ENCODE measurements around the gene YARS1.
"Not testable (repeated sequence)": the region's sequence is repeated elsewhere in the genome, so short reads cannot be mapped to it uniquely, and the experiment has no call there.

Gene YARS1

DNA sequence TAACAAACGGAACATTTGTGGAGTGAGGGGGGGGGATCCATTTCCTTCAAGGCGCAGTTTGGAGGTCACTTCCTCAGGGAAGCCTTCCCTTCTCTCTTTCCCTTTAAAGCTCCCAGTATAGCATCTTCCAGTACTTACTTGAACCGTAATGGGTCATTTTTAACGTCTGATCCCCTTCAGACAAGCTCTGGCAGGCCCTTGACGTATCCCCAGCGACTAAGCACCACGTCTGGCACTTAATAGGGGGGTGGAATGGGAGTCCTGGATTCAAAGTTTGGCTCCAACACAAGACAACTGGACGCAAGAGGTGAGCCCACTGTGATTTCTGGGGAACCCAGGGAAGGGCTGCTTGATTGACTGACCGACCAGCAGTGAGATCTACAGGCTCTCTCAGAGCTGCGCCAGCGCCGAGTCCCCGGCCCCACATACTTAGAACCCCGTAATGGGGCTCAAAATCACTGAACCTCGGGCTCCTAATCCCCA is 441 bp downstream of the YARS1 start:
- DNase-seq: no peak

DNA sequence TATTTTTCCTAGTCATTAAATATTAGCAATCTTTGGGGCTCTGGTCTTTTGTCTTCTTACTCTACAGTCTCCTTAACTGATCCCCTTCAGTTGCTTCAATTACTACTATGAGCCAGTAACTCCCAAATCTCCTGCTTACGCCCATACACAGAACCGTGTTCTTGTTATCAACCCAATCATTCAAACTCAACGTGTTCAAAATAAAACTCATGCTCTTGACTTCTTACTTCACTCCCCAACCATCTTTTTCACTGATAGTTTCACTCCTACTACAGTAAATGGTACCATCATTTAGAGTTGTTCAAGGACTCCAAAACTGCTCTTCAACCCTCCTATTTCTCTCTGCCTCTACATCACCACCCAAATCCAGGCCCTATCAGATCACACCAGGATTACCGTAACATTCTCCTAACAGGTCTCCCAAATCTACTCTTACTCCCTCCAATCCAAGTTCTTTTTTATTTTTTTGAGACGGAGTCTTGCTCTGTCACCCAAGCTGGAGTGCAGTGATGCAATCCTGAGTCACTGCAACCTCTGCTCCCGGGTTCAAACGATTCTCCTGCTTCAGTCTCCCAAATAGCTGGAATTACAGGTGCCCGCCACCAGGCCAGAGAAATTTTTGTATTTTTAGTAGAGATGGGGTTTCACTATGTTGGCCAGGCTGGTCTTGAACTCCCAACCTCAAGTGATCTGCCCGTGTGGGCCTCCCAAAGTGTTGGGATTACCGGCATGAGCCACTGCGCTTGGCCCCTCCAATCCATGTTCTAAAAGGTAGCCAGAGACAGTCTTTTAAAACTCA is 3.0 kb downstream of the YARS1 start:
- no peak for DNase-seq

DNA sequence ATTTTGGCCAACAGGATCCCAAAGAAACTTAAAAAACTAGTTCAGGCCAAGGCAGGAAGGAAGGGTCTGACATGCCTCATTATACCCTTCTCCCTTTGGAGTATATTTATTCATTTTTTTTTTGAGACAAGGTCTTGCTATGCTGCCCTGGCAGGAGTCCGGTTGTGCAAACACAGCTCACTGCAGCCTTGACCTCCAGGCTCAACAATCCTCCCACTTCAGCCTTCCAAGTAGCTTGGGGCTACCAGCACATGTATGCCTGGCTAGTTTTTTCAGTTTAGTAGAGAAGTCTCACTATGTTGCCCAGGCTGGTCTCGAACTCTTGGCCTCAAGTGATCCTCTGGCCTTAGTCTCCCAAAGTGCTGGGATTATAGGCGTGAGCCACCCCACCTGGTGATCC is 5.2 kb downstream of the YARS1 start:
- no peak for DNase-seq

DNA sequence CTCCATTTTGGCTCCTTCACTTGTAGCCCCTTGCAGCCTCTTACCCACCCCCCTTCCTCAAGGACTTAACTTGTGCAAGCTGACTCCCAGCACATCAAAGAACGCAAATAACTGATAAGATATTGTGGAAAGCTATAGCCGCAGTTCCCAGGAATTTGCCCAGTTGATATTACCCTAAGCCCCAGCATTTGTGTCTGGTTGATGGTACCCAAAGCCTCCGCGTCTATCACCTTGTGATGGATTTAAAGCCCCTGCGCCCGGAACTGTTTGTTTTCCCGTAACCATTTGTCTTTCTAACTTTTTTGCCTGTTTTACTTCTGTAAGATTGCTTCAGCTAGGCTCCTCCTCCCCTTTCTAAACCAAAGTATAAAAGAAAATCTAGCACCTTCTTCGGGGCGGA is 5.9 kb downstream of the YARS1 start:
- DNase-seq: no peak

DNA sequence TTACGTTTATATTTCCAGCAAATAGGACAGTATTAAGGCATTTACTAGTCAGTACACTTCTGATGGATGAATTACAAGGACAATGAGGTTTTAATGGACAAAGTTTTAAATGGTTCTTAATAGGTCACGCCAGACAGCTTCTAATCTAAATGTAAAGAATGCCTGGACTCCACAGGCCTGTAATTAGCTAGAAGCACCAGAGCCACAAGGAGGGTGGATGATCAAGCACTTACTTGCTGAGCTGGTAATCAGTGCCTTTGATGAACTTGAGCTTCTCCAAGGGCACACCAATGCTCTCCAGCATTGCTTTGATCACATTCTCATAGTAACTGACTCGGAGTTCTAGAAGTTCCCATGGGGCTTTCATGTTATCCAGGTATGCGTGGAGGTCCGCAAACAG is 6.8 kb downstream of the YARS1 start:
- DNase-seq: no peak

DNA sequence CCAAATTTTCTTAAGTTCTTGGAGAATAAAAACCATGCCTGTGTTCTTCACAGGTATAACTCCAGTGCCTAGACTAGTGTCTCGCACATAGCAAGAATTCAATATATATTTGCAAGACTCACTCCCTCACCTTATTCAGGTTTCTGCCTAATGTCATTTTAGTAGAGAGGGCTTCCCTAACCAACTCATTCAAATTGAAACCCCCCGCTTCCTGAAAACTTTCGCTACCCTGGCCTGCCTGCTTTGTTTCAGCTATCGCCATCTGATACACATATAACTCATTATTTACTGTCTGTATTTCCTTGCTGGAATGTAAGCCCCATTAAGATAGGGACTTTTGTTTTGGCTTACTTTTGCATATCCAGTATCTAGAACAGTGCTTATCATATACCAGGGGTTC is 8.6 kb downstream of the YARS1 start:
- DNase-seq: no peak

DNA sequence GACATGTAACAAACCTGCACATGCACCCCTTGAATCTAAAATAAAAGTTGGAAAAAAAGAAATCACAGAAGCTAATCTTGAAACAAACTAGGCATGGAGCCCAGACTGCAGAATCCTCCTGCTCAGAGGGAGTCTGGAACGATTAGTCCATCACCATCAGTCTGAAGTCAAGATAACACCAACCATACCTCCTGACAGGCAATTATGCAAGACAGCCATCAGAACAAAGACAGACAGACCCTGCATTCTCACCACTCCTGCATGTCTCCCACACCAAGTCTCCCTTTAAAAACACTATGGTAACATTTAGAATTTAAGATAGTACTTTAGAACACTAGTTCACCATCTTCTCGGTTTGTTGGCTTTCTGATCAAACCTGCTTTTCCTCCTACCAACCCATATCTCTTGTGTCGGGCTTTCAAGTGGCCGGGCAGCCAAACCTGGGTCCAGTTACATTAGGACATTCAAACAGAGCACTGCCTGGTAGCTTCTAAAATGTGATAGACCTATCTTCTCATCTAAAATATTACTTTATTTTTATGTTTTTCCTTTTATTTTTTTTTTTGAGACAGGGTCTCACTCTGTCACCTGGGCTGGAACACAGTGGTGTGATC is 10.1 kb downstream of the YARS1 start:
- DNase-seq: no peak

- no peak for DNase-seq
Observed at GRCh38 chr1:32806290-32806689, 10.9 kb downstream of the YARS1 start.

- not testable (repeated sequence) for DNase-seq
Observed at GRCh38 chr1:32804460-32804859, 12.7 kb downstream of the YARS1 start.

GRCh38 chr1:32801096-32801715 is 16.0 kb downstream of the YARS1 start:
- no peak for DNase-seq

DNA sequence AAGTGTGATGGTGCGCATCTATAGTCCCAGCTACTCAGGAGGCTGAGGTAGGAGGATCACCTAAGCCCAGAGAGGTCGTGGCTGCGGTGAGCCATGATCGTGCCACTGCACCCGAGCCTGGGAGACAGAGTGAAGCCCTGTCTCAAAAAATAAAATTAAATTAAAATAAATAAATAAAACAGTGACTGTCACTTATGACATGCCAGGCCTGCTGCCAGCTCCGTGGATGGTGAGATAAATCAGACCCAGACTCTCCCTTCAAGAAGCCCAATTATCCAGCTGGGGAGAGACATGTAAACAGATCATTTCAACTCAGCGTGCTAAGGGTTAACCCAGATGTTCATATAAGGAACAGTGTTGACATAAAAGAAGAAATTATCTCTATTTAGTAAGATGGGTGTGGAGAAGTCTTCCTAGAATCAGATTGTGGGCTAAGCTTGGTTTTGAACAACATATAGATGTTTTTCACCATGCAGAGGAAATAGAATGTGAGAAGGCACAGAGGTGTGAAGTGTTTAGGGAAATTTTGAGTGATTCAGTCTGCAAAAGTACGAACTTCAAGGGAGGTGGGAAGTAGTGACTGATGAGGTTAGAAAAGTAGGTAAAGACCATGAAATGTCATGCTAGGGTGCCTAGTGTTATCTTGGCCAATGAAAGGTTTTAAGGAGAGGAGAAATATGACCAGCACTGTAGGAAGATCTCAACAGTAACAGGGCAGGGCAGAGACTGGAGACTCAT is 18.3 kb downstream of the YARS1 start:
- DNase-seq: no peak

GRCh38 chr1:32798191-32798590 is 19.0 kb downstream of the YARS1 start:
- no peak for DNase-seq

DNA sequence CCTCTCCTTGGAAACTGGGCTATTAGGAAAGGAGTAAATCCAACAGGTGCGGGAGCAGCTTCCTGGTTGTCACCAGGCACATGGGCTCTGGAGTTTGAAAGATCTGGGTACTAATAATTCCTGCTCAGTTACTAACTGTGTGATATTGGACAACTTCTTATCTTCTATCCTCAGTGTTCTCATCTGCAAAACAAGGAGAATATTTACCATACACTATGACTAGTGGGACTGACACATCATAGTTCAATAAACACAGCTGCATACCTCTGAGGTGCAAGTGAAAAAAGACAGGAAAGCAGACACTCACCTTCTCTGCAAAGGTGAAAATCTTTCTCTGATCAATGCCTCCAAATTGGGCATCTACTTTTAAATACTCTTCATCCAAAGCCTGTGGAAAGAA is 19.7 kb downstream of the YARS1 start:
- DNase-seq: no peak

GRCh38 chr1:32795763-32796162 is 21.4 kb downstream of the YARS1 start:
- not testable (repeated sequence) for DNase-seq

GRCh38 chr1:32791881-32792280 is 25.3 kb downstream of the YARS1 start:
- no peak for DNase-seq

DNA sequence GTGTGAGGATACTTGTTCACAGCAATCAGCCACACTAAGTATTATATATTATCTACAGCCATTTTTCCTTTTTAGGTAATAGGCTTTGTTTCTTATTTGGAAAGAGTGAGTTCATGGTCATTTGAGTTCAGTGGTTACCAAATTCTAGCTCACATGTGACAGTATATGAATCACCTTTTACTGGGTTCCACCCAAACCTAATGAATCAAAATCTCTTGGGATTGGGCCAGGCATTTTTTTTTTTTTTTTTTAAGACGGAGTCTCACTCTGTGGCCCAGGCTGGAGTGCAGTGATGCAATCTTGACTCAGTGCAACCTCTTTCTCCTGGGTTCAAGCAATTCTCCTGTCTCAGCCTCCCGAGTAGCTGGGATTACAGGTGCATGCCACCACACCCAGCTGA is 27.8 kb downstream of the YARS1 start:
- DNase-seq: not testable (repeated sequence)

GRCh38 chr1:32786856-32787255 is 30.3 kb downstream of the YARS1 start:
- no peak for DNase-seq

DNA sequence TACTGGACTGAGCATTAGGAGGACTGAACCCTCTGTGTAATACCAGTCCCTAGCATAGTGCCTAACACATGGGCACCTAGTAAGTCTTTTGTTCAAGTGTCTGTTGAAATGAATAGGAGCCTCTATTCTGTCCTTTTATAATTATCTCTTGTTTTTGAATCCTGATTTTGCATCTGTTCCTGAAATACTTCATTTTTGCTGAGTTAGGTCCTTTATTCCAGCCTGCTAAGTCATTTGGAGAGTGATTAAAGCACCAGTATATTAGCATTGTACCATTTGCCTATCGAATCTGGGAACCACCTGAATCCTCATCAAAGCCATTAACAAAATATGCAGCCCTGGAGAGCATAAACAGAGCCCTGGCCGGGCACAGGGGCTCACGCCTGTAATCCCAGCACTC is 32.3 kb downstream of the YARS1 start:
- DNase-seq: no peak

DNA sequence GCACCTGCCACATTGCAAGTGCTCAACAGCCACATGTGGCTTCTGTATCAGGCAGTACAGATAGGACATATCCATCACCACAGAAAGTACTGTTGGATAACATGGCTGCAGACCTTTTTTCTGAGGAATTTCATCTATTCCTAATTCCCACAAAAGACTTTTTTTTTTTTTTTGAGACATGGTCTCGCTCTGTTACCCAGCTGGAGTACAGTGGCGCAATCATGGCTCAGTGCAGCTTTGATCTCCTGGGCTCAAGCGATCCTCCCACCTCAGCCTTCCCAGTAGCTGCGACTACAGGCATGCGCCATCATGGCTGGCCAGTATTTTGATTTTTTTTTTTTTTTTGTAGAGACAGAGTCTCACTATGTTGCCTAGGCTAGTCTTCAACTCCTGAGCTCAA is 33.3 kb downstream of the YARS1 start:
- no peak for DNase-seq

DNA sequence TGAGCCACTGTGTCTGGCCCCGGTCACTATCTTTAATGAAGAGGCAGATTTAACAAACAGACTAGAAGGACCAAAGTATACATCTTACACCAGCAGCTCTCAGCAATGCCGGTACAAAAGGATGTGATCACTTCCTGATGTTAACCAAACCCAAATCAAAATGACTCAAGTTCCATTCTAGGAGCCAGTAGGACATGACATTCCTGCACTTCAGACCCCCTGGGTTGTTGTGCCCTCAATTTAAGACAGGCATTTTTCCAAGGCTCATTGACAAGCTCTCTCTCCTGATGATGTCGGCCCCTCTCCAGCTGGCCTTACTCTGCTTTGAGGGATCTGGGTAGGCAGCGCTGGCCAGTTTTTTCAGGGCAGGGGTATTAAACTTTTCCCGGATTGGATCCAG is 35.1 kb downstream of the YARS1 start:
- DNase-seq: no peak

GRCh38 chr1:32780628-32781234 is 36.4 kb downstream of the YARS1 start:
- no peak for DNase-seq

DNA sequence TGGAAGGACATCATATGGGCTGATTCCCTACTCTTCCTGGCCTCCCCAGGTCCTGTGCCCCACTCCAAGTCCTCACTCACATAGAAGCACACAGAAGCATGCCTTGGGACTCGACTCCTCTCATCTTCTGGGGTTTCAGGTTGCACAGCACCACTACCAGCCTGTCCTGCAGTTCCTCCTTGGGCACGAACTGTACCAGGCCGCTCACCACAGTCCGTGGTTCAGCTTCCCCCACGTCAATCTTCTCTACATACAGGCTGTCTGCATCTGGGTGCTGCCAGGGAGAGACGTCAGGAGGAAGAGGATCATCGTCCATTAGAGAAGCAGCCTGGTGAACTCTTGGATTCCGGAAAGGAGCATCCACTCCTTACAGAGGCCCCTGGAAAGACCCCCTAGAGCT is 37.2 kb downstream of the YARS1 start:
- DNase-seq: no peak

DNA sequence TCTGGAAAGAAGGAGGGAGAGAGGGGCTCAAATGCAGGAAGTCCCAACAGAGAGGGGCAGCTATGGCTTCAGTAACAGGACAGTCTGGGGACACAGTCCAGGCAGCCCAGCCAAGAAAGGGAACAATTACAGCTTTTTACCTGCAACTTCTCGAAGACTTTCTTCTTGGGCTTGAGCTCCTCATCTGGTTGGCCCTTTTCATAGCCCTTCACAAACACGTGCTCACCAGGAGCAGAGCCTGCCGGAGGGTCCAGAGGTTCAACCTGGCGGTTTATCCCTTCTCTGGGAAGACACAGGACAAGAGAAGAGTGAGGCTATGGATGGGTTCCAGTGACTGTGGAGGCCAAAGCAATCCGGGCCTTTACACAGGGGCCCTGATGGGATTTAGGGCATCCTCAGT is 37.9 kb downstream of the YARS1 start:
- no peak for DNase-seq
